Measurements from ENCODE around the gene MICA.

GRCh38 chr6:31385041-31385440 is 18.4 kb upstream of the MICA start:
- TF ChIP-seq CTCF (IDR thresholded peaks at IDR 0.05) (no peak), POLR2A (IDR thresholded peaks at IDR 0.05) (no peak), EP300 (IDR thresholded peaks at IDR 0.05) (no peak)

All from tibial nerve (tissue), 4 donors.